Measurements from ENCODE around the gene CREB5. TPM values are rescaled to one million over a fixed set of nuclear protein-coding genes. Genes with fewer than 3 reads are reported as not detected.

CREB5 gene
- total RNA-seq, 1 donor from 2014 or later, result 13.6 TPM

DNA sequence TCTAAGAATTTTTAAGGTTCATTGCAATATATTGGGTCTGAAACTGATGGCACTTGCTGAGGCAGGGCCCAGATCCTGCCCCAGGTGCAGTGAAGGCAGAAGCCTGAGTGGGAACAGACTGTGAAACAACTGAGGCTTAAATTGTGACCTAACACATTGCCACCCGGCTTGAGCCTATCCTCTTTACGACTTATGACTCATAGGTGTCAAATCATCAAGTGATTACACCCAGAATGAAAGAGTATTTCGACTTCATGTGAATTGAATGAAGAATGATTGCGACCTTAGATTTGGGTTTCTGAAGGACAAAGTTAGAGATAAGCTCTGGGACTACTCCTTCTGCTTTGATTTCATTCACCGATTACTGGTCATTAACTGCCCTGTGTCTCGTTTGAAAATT lies 200.9 kb downstream of the CREB5 start:
- no peaks in the 10 kb centered on the region for H3K9me3 Mint-ChIP-seq
- H3K4me3 Mint-ChIP-seq, result no peak overlapping the region
- DNase-seq (ENCODE audit: low spot score in 2 of 2, unreplicated experiment in 2 of 2), result no peak
- no peak overlapping the region for H3K27ac Mint-ChIP-seq
- H3K27me3 Mint-ChIP-seq (ENCODE audit: low read depth), result peaks cover 3% of the 10 kb centered on the region
- peaks cover 20% of the 10 kb centered on the region for H3K4me1 Mint-ChIP-seq
- no peaks in the 10 kb centered on the region for H3K36me3 Mint-ChIP-seq
- TF ChIP-seq, protein P1, sequence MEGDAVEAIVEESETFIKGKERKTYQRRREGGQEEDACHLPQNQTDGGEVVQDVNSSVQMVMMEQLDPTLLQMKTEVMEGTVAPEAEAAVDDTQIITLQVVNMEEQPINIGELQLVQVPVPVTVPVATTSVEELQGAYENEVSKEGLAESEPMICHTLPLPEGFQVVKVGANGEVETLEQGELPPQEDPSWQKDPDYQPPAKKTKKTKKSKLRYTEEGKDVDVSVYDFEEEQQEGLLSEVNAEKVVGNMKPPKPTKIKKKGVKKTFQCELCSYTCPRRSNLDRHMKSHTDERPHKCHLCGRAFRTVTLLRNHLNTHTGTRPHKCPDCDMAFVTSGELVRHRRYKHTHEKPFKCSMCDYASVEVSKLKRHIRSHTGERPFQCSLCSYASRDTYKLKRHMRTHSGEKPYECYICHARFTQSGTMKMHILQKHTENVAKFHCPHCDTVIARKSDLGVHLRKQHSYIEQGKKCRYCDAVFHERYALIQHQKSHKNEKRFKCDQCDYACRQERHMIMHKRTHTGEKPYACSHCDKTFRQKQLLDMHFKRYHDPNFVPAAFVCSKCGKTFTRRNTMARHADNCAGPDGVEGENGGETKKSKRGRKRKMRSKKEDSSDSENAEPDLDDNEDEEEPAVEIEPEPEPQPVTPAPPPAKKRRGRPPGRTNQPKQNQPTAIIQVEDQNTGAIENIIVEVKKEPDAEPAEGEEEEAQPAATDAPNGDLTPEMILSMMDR (IDR thresholded peaks at IDR 0.05; ENCODE audit: unreplicated experiment), result no peak

DNA sequence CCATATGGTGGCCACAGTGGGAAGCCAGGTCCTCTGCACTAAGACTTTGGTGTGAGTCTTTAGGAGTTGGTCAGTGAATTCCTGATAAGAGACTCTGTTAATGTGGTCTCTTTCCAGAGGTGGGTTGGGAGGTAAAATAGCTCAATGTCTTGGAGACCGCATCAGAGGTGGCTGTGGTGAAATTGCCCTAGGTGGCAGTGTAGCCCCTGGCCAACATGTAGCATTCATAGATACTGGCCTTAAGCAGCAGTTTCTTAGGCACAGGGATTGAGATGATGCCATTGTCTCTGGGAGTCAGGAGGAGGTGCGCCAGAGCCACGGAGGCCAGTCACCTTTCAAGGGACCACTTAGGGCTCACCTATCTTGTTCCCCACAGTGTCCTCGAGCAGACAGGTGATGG lies 202.8 kb downstream of the CREB5 start:
- Mint-ChIP-seq H3K9me3 (no peaks in the 10 kb centered on the region), H3K27me3 (ENCODE audit: low read depth) (peaks cover 3% of the 10 kb centered on the region), H3K27ac (no peak overlapping the region), H3K4me3 (no peak overlapping the region), H3K36me3 (no peaks in the 10 kb centered on the region), H3K4me1 (peaks cover 24% of the 10 kb centered on the region)
- TF ChIP-seq, protein P1 (IDR thresholded peaks at IDR 0.05; ENCODE audit: unreplicated experiment), result no peak
- DNase-seq (ENCODE audit: low spot score in 2 of 2, unreplicated experiment in 2 of 2), result no peak

DNA sequence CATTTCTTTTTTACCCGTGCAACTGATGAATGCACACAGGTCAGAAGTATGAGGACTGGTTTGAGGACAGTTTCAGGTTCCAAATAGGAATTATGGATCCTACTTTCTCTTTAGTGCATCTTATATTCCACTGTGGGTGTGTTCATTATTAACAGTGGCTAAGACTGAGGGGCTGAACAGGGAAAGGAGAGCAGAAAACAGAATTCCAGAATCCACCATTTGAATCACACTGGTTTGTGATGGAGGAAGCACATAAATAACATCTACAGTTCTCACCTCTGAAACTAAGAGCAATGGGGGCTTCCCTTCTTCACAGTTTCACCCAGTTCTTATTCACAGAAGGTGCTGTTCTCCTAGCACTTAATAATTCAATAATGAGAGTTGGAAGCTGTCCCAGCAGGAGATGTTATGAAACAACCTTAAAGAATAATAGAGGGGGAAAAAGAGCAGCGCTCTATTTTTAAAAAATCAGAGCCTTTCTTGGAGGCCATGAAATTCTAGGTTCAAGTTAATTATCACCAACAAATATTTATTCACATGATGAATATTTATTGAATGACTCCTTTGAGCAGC lies 205.1 kb downstream of the CREB5 start:
- Mint-ChIP-seq H3K36me3 (no peaks in the 10 kb centered on the region), H3K4me1 (peaks cover 19% of the 10 kb centered on the region), H3K27me3 (ENCODE audit: low read depth) (peaks cover 3% of the 10 kb centered on the region), H3K27ac (no peak overlapping the region), H3K9me3 (no peaks in the 10 kb centered on the region), H3K4me3 (no peak overlapping the region)
- DNase-seq (ENCODE audit: low spot score in 2 of 2, unreplicated experiment in 2 of 2), result no peak
- TF ChIP-seq, protein P1 (IDR thresholded peaks at IDR 0.05; ENCODE audit: unreplicated experiment), result no peak

DNA sequence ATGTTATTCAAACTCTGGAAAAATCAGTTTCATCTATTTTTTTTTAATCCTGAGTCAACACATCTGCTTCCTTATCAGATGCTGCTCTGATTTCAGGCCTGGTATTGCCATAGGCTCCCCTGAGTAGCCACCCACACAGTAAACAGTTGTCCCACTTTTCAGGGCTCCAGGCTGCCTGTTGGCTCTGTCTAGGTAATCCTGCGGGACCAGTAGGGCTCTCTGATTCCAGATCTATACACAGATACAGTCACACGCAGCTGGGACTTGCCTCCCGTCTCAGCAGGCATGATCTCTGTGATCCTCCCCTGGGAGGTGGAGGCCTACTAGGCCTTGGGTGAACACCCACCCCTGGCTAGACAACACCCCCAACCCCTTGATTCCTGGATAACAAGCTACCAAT lies 206.1 kb downstream of the CREB5 start:
- TF ChIP-seq, protein P1 (IDR thresholded peaks at IDR 0.05; ENCODE audit: unreplicated experiment), result no peak
- no peak for DNase-seq (ENCODE audit: low spot score in 2 of 2, unreplicated experiment in 2 of 2)
- H3K4me1 Mint-ChIP-seq, result peaks cover 22% of the 10 kb centered on the region
- H3K36me3 Mint-ChIP-seq, result no peaks in the 10 kb centered on the region
- no peak overlapping the region for H3K4me3 Mint-ChIP-seq
- H3K27me3 Mint-ChIP-seq (ENCODE audit: low read depth), result peaks cover 1% of the 10 kb centered on the region
- H3K9me3 Mint-ChIP-seq, result no peaks in the 10 kb centered on the region
- H3K27ac Mint-ChIP-seq, result peak overlapping the region; percentile 53

DNA sequence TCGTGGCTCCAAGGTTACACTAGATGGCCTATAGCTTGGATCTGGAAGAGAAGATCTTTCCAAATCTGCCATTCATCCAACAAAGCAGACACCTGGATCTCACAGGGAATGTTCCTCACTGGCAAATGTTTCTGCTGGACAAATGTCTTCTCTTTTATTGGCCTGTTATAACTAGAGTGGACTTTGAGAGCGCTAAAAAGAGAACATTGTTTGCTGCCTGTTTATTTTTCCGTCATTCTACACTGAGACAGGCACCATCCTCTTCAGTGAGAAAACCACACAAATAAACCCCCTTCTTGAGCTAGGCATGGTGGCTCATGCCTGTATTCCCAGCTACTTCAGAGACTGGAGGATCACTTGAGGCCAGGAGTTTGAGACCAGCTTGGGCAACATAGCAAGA lies 206.9 kb downstream of the CREB5 start:
- TF ChIP-seq, protein P1 (IDR thresholded peaks at IDR 0.05; ENCODE audit: unreplicated experiment), result no peak
- peaks cover 30% of the 10 kb centered on the region for H3K4me1 Mint-ChIP-seq
- no peak overlapping the region for H3K4me3 Mint-ChIP-seq
- H3K36me3 Mint-ChIP-seq, result no peaks in the 10 kb centered on the region
- H3K27me3 Mint-ChIP-seq (ENCODE audit: low read depth), result no peaks in the 10 kb centered on the region
- no peak for DNase-seq (ENCODE audit: low spot score in 2 of 2, unreplicated experiment in 2 of 2)
- H3K27ac Mint-ChIP-seq, result no peak overlapping the region
- no peaks in the 10 kb centered on the region for H3K9me3 Mint-ChIP-seq

DNA sequence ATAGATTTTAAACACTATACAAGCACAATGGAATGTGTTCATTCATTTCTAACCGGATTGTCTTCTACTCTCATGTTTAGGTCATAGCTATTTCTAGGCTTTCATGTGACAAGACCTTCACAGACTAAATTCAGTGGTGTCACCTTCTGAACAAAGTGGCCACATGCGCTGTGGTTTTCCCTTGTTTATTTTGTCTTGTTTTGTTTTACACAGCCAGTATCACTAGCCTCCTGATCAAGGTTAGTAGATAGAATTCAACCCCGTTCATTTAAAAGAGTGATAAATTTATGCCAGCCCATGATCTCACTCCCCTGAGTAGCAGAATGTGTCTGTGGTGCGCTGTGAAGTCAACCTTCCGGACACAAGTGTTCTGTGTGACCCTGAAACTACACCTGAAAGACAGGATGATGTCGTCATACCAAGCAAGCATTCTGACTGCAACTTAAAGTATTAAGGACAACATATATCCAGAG lies 209.1 kb downstream of the CREB5 start:
- no peak for DNase-seq (ENCODE audit: low spot score in 2 of 2, unreplicated experiment in 2 of 2)
- peaks cover 34% of the 10 kb centered on the region for H3K4me1 Mint-ChIP-seq
- no peaks in the 10 kb centered on the region for H3K9me3 Mint-ChIP-seq
- H3K27ac Mint-ChIP-seq, result no peak overlapping the region
- H3K36me3 Mint-ChIP-seq, result no peaks in the 10 kb centered on the region
- TF ChIP-seq, protein P1 (IDR thresholded peaks at IDR 0.05; ENCODE audit: unreplicated experiment), result no peak
- no peak overlapping the region for H3K4me3 Mint-ChIP-seq
- H3K27me3 Mint-ChIP-seq (ENCODE audit: low read depth), result no peaks in the 10 kb centered on the region

Data from mesothelial cell of epicardium (in vitro differentiated cells).